GM13976 (cell line): ENCODE results near the gene LRRIQ4.

Experiments
- DNase-seq: peaks from one replicate; pipeline ENCODE4 v3.0.0; 2012; ENCODE audit warnings: low spot score
- in situ Hi-C: fragments of 300-500 bp; cut with MboI; formaldehyde crosslinking; loops from one replicate; pipeline ENCODE4 v1.12.0; 2022; ENCODE audit warnings: low sequenced_read_pairs, mixed read lengths, inconsistent platforms; ENCODE audit not compliant: unreplicated experiment
- TF ChIP-seq, protein P1 (sequence below): IDR thresholded peaks from 2 replicates; pipeline ENCODE4 v1.5.1; 2012; ENCODE audit warnings: borderline replicate concordance, mild to moderate bottlenecking; ENCODE audit not compliant: insufficient read depth; ENCODE audit errors: extremely low read depth, missing control alignments, control extremely low read depth

The LRRIQ4 gene

DNA sequence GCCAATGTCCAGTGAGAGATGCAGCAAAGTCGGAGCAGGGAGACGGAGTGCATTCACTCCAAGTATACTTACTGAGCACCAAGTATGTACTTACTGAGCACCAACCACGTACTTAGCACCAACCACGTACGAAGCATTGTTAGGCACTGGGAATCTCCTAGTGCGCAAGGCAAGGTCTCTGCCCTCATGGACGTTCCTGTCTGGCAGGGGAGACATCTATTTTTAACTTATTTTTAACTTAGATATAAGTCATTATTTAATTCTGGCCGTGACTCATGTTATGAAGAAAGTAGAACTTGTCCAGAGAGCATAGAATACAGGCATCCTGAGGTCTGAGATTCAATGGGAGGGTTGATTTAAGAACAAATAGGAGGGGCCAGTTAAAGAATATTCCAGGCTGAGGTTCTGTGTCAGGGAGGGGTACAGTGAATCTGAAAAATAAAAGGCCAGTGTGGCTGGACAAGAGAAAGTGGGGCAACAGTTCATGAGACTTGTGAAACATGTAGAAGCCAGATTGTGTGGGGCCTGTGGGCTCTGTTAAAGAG lies 66.4 kb downstream of the LRRIQ4 start:
- DNase-seq = no peak
- TF ChIP-seq, protein P1, sequence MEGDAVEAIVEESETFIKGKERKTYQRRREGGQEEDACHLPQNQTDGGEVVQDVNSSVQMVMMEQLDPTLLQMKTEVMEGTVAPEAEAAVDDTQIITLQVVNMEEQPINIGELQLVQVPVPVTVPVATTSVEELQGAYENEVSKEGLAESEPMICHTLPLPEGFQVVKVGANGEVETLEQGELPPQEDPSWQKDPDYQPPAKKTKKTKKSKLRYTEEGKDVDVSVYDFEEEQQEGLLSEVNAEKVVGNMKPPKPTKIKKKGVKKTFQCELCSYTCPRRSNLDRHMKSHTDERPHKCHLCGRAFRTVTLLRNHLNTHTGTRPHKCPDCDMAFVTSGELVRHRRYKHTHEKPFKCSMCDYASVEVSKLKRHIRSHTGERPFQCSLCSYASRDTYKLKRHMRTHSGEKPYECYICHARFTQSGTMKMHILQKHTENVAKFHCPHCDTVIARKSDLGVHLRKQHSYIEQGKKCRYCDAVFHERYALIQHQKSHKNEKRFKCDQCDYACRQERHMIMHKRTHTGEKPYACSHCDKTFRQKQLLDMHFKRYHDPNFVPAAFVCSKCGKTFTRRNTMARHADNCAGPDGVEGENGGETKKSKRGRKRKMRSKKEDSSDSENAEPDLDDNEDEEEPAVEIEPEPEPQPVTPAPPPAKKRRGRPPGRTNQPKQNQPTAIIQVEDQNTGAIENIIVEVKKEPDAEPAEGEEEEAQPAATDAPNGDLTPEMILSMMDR = no peak
- in situ Hi-C loops = no loop called here

DNA sequence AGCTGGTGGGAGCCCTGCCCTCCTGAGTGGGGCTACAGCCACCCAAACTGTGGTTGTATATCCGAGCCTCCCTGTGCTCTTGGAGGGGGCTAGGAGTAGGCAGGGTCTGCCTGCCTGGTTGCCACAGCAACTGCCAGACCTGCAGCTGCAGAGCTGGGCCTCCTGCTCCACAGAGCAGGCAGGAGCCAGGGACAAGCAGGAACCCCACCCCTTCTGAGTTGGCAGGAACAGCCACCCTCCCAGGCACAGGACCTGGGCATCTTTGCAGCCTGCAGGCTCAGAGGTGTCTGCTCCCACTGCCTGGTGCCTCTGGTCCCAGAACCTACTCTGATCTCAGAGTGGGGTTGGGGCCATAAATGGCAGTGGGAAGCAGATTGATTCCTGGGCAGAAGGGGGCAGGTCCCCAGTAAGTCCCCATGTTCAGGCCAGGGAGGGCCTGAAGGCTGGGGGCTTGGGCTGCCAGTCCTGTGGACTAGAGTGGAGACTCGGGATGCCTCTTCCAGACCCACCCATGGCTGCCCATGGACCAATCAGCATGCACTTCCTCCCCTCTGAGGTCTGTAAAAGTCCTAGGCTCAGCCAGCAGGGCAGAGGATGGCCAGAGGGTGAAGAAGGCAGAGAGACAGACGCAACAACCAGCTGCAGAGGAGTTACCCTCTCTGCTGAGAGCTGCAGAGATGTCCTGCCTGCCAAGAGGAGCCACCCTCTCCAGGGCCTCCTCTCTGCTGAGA lies 67.3 kb downstream of the LRRIQ4 start:
- no peak for DNase-seq
- TF ChIP-seq, protein P1 = no peak
- in situ Hi-C loops = no loop called here

DNA sequence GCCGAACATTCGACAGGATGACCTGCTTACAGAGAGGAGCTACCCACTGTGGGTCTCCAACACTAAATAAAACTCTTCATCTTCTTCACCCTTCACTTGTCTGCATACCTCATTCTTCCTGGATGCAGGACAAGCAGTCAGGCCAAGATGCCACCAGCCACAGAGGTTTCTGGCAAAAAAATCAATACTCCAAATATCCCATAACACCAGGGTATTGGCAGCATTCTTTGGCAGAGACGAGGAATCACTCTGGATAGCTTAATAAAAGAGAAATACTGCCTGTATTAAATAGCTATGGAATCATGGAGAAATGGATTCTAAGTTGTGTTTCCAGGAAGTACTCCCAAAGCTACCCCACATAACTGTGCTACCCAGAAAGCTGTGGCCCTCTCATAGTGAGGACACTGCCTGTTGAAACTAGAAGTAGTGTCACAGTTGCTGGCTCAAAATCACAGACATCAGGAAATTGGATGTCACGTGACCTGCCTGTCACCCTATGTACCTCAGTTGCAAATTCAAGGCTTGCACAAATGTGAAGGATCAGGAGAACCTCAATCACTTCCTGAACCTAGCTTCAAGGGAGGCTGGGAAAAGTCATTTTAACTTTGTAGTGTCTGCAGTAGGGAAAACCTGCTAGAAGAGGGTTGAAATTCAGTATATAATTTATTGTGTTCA lies 68.0 kb downstream of the LRRIQ4 start:
- no peak for DNase-seq
- in situ Hi-C loops = no loop called here
- TF ChIP-seq, protein P1 = no peak

DNA sequence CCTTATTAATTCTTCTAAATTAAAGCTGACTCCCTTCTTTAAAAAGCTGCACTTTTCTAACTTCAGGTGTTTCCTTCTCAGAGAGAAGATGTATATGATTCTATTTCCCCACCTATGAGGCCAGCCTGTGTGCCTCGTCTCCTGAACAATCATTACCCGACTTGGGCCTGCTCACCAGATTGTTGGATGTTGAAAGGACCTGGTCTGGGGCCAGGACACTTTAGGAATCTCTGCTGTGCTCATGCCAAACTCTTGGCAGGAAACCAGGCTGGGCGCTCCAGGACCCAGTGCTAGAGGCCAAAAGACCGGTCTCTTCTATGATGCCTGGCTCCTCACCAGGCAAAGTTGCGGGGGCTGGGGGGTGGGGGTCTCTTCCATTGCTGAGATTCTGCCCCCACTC lies 74.0 kb downstream of the LRRIQ4 start:
- in situ Hi-C loops = no loop called here
- DNase-seq = no peak
- TF ChIP-seq, protein P1 = no peak
